ENCODE data around the gene FN1.
"Not testable (repeated sequence)": the region's sequence is repeated elsewhere in the genome, so short reads cannot be mapped to it uniquely, and the experiment has no call there.

The FN1 gene

GRCh38 chr2:215410181-215410931 lies 25.5 kb downstream of the FN1 start:
- not testable (repeated sequence) for DNase-seq (ENCODE audit: low read depth); H3K4me3 ChIP-seq (ENCODE audit: low read depth, low read length)

GRCh38 chr2:215409331-215410127 lies 26.3 kb downstream of the FN1 start:
- no peak overlapping the region for H3K4me3 ChIP-seq (ENCODE audit: low read depth, low read length)
- no peak for DNase-seq (ENCODE audit: low read depth)

GRCh38 chr2:215408441-215408840 lies 27.4 kb downstream of the FN1 start:
- not testable (repeated sequence) for H3K4me3 ChIP-seq (ENCODE audit: low read depth, low read length); DNase-seq (ENCODE audit: low read depth)

GRCh38 chr2:215407590-215408264 lies 28.1 kb downstream of the FN1 start:
- DNase-seq (ENCODE audit: low read depth), result no peak

GRCh38 chr2:215407061-215407460 lies 28.8 kb downstream of the FN1 start:
- no peak for DNase-seq (ENCODE audit: low read depth)
- H3K4me3 ChIP-seq (ENCODE audit: low read depth, low read length), result no peak overlapping the region

More at GRCh38 chr2:215407590-215408264, 28.1 kb downstream of the FN1 start:
- H3K4me3 ChIP-seq (ENCODE audit: low read depth, low read length), result no peak overlapping the region

- H3K4me3 ChIP-seq (ENCODE audit: low read depth, low read length), result no peak overlapping the region
- DNase-seq (ENCODE audit: low read depth), result no peak
These were observed 29.9 kb downstream of the FN1 start for GRCh38 chr2:215405722-215406581.

- DNase-seq (ENCODE audit: low read depth), result no peak
- H3K4me3 ChIP-seq (ENCODE audit: low read depth, low read length), result no peak overlapping the region
These were observed 31.4 kb downstream of the FN1 start for GRCh38 chr2:215404348-215405012.

- no peak for DNase-seq (ENCODE audit: low read depth)
- no peak overlapping the region for H3K4me3 ChIP-seq (ENCODE audit: low read depth, low read length)
These were observed 32.2 kb downstream of the FN1 start for GRCh38 chr2:215403441-215404347.

GRCh38 chr2:215401896-215402379 lies 33.9 kb downstream of the FN1 start:
- H3K4me3 ChIP-seq (ENCODE audit: low read depth, low read length), result no peak overlapping the region
- peak; percentile 65 for DNase-seq (ENCODE audit: low read depth)

GRCh38 chr2:215399067-215399716 lies 36.7 kb downstream of the FN1 start:
- H3K4me3 ChIP-seq (ENCODE audit: low read depth, low read length), result no peak overlapping the region
- DNase-seq (ENCODE audit: low read depth), result no peak

GRCh38 chr2:215397632-215398341 lies 38.1 kb downstream of the FN1 start:
- DNase-seq (ENCODE audit: low read depth), result no peak
- no peak overlapping the region for H3K4me3 ChIP-seq (ENCODE audit: low read depth, low read length)

GRCh38 chr2:215396595-215397313 lies 39.1 kb downstream of the FN1 start:
- DNase-seq (ENCODE audit: low read depth), result peak; percentile 35
- H3K4me3 ChIP-seq (ENCODE audit: low read depth, low read length), result no peak overlapping the region

- H3K4me3 ChIP-seq (ENCODE audit: low read depth, low read length), result no peak overlapping the region
- DNase-seq (ENCODE audit: low read depth), result no peak
These were observed 40.0 kb downstream of the FN1 start for GRCh38 chr2:215395687-215396460.

- no peak overlapping the region for H3K4me3 ChIP-seq (ENCODE audit: low read depth, low read length)
- no peak for DNase-seq (ENCODE audit: low read depth)
These were observed 41.6 kb downstream of the FN1 start for GRCh38 chr2:215394102-215394805.

All from skeletal muscle cell (primary cell).